ENCODE data around the gene CCL14. TPM values are rescaled to one million over a fixed set of nuclear protein-coding genes. Genes with fewer than 3 reads are reported as not detected.
A peak's percentile ranks its signal among the peaks of the same experiment; 100 is the strongest.

CCL14 gene
- total and polyA plus RNA-seq, 9 of the 15 experiments (the other 6 are each of a cell fraction or from before 2014, with no cell fraction given) = not detected

- TF ChIP-seq, protein P1, sequence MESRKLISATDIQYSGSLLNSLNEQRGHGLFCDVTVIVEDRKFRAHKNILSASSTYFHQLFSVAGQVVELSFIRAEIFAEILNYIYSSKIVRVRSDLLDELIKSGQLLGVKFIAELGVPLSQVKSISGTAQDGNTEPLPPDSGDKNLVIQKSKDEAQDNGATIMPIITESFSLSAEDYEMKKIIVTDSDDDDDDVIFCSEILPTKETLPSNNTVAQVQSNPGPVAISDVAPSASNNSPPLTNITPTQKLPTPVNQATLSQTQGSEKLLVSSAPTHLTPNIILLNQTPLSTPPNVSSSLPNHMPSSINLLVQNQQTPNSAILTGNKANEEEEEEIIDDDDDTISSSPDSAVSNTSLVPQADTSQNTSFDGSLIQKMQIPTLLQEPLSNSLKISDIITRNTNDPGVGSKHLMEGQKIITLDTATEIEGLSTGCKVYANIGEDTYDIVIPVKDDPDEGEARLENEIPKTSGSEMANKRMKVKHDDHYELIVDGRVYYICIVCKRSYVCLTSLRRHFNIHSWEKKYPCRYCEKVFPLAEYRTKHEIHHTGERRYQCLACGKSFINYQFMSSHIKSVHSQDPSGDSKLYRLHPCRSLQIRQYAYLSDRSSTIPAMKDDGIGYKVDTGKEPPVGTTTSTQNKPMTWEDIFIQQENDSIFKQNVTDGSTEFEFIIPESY (CRISPR knock-in tag; IDR thresholded peaks at IDR 0.05) = no peak
- TF ChIP-seq KLF1 (tag; IDR thresholded peaks at IDR 0.05) (no peak), FOXK1 (CRISPR knock-in tag; IDR thresholded peaks at IDR 0.05; ENCODE audit: borderline replicate concordance) (no peak), DPF2 (IDR thresholded peaks at IDR 0.05) (peak; percentile 62; the same call in 1 of the 2 replicates), KHSRP (IDR thresholded peaks at IDR 0.05) (no peak), PHTF2 (CRISPR knock-in tag; IDR thresholded peaks at IDR 0.05) (no peak), SMARCB1 (IDR thresholded peaks at IDR 0.05; ENCODE audit: insufficient read length, low read depth) (no peak), ZNF280B (CRISPR knock-in tag; IDR thresholded peaks at IDR 0.05) (no peak), HDAC6 (IDR thresholded peaks at IDR 0.05; ENCODE audit: low read depth, low read length) (no peak), CHAMP1 (IDR thresholded peaks at IDR 0.05) (no peak), GATA2 (CRISPR knock-in tag; IDR thresholded peaks at IDR 0.05) (peak; percentile 47), NEUROD1 (IDR thresholded peaks at IDR 0.05; ENCODE audit: borderline replicate concordance, low read depth, low read length, partially characterized antibody) (no peak), BDP1 (IDR thresholded peaks at IDR 0.05; ENCODE audit: insufficient read depth, insufficient read length) (no peak), STAT5A (IDR thresholded peaks at IDR 0.05; ENCODE audit: borderline replicate concordance, low read length) (0 out of 2 replicates have a peak, but pooled peaks have one; percentile 5), SRSF1 (IDR thresholded peaks at IDR 0.05; ENCODE audit: low read depth, low read length) (no peak), ZNF140 (CRISPR knock-in tag; IDR thresholded peaks at IDR 0.05) (no peak), OTX1 (CRISPR knock-in tag; IDR thresholded peaks at IDR 0.05) (no peak), KLF13 (tag; IDR thresholded peaks at IDR 0.05; ENCODE audit: borderline replicate concordance, low read depth) (no peak), BHLHE40 (IDR thresholded peaks at IDR 0.05; ENCODE audit: low read length) (no peak), HCFC1 (IDR thresholded peaks at IDR 0.05; ENCODE audit: low read depth, low read length) (no peak), U2AF1 (optimal IDR thresholded peaks at IDR 0.05; ENCODE audit: low read depth, low read length) (no peak)
- TF ChIP-seq, protein P2, sequence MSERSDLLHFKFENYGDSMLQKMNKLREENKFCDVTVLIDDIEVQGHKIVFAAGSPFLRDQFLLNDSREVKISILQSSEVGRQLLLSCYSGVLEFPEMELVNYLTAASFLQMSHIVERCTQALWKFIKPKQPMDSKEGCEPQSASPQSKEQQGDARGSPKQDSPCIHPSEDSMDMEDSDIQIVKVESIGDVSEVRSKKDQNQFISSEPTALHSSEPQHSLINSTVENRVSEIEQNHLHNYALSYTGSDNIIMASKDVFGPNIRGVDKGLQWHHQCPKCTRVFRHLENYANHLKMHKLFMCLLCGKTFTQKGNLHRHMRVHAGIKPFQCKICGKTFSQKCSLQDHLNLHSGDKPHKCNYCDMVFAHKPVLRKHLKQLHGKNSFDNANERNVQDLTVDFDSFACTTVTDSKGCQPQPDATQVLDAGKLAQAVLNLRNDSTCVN (CRISPR knock-in tag; IDR thresholded peaks at IDR 0.05) = no peak
- TF ChIP-seq, protein P3, sequence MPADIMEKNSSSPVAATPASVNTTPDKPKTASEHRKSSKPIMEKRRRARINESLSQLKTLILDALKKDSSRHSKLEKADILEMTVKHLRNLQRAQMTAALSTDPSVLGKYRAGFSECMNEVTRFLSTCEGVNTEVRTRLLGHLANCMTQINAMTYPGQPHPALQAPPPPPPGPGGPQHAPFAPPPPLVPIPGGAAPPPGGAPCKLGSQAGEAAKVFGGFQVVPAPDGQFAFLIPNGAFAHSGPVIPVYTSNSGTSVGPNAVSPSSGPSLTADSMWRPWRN (IDR thresholded peaks at IDR 0.05; ENCODE audit: low read depth) = no peak
Measured at GRCh38 chr17:35942588-35943186, 43.8 kb downstream of the CCL14 start (continued).

Measured in K562 (cell line).